Astrocyte (in vitro differentiated cells and primary cell): Measurements from ENCODE around the gene SSBP3. TPM values are rescaled to one million over a fixed set of nuclear protein-coding genes. Genes with fewer than 3 reads are reported as not detected.
A peak's percentile ranks its signal among the peaks of the same experiment; 100 is the strongest.

ENCODE experiments used
- DNase-seq: peaks from one replicate; pipeline ENCODE4 v3.0.0-alpha.2; 2010; ENCODE audit warnings: low read depth
- FAIRE-seq: peaks from 2 replicates; lab custom pipeline; 2011; peaks lifted over from hg19 to GRCh38; lab: Jason Lieb, UNC
- H2AFZ ChIP-seq: 2 replicates; pipeline ENCODE4 v1.6.0; 2012; ENCODE audit warnings: low read depth, low read length, inconsistent platforms
- H3K27ac ChIP-seq: 2 replicates; pipeline ENCODE4 v1.5.1; 2011; ENCODE audit warnings: low read depth, low read length, inconsistent platforms
- H3K27me3 ChIP-seq: 2 replicates; pipeline ENCODE4 v1.6.0; 2011; ENCODE audit warnings: low read length, inconsistent platforms; ENCODE audit not compliant: insufficient read depth
- H3K36me3 ChIP-seq: 2 replicates; pipeline ENCODE4 v1.5.1; 2011; ENCODE audit warnings: low read length, inconsistent platforms; ENCODE audit not compliant: insufficient read depth
- H3K4me1 ChIP-seq: 2 replicates; pipeline ENCODE4 v1.5.1; 2011; ENCODE audit warnings: low read length, inconsistent platforms; ENCODE audit not compliant: insufficient read depth
- H3K4me2 ChIP-seq: 2 replicates; pipeline ENCODE4 v1.6.0; 2012; ENCODE audit warnings: low read length, inconsistent platforms
- H3K4me3 ChIP-seq: 2 replicates; pipeline ENCODE4 v1.5.1; 2011; ENCODE audit warnings: low read depth, mild to moderate bottlenecking, low read length, inconsistent platforms; ENCODE audit not compliant: insufficient read depth
- H3K79me2 ChIP-seq: 2 replicates; pipeline ENCODE4 v1.6.0; 2012; ENCODE audit warnings: mild to moderate bottlenecking, low read length, inconsistent platforms; ENCODE audit not compliant: insufficient read depth
- H3K9ac ChIP-seq: 2 replicates; pipeline ENCODE4 v1.6.0; 2012; ENCODE audit warnings: mild to moderate bottlenecking, low read length, inconsistent platforms
- H3K9me3 ChIP-seq: 2 replicates; pipeline ENCODE4 v1.5.1; 2012; ENCODE audit warnings: low read depth, mild to moderate bottlenecking, low read length, inconsistent platforms; ENCODE audit not compliant: insufficient read depth
- H4K20me1 ChIP-seq: 2 replicates; pipeline ENCODE4 v1.6.0; 2012; ENCODE audit warnings: low read length, inconsistent platforms; ENCODE audit not compliant: insufficient read depth
- H3K27ac Mint-ChIP-seq: one replicate; pipeline ENCODE4 v1.8.0; 2021; ENCODE audit warnings: mild to moderate bottlenecking, mixed read lengths; ENCODE audit not compliant: unreplicated experiment
- H3K27me3 Mint-ChIP-seq: one replicate; pipeline ENCODE4 v1.8.0; 2021; ENCODE audit warnings: low read depth, mixed read lengths; ENCODE audit not compliant: unreplicated experiment
- H3K36me3 Mint-ChIP-seq: one replicate; pipeline ENCODE4 v1.8.0; 2021; ENCODE audit warnings: low read depth, mixed read lengths; ENCODE audit not compliant: unreplicated experiment
- H3K4me1 Mint-ChIP-seq: one replicate; pipeline ENCODE4 v1.8.0; 2021; ENCODE audit warnings: low read depth, mixed read lengths; ENCODE audit not compliant: unreplicated experiment
- H3K4me3 Mint-ChIP-seq: one replicate; pipeline ENCODE4 v1.8.0; 2021; ENCODE audit warnings: mild to moderate bottlenecking, moderate library complexity, mixed read lengths; ENCODE audit not compliant: unreplicated experiment
- H3K9me3 Mint-ChIP-seq: one replicate; pipeline ENCODE4 v1.8.0; 2021; ENCODE audit warnings: mild to moderate bottlenecking, mixed read lengths; ENCODE audit not compliant: unreplicated experiment
- EZH2 ChIP-seq: IDR thresholded peaks from 2 replicates; pipeline ENCODE4 v1.6.1; 2012; ENCODE audit warnings: mild to moderate bottlenecking, low read length, inconsistent platforms; ENCODE audit not compliant: insufficient read depth
- total RNA-seq: library from RNA; stranded (reverse); gene quantifications from 2 replicates; pipeline ENCODE4 v1.2.1, GENCODE V29; 2021
- TF ChIP-seq, protein P1 (sequence below): IDR thresholded peaks from 2 replicates; pipeline ENCODE4 v1.5.1; 2011; ENCODE audit warnings: low read depth, mild to moderate bottlenecking, inconsistent platforms, low read length, moderate library complexity; ENCODE audit not compliant: insufficient read depth

The SSBP3 gene
- total RNA-seq, 1 donor from 2014 or later = 89.8 TPM

DNA sequence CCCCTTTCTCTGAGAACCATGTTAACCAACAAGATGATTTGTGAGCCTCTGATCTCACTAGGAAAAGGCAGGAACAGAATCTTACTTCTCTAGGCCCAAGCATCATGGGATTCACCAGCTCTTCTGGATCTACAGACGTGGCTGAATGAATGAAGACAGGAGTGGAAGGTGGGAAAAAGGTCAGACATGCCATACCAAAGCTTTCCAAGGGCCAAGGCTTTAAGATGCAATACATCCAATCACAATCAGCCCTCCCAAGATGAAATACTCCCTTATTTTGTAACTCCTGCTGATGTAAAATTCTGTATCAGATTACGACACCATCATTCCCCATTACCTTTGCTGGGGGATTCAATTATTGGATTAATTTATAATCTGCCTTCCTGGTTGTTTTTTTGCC, 80.9 kb downstream of the SSBP3 start:
- H3K4me1 Mint-ChIP-seq = peaks cover 29% of the 10 kb centered on the region
- Histone ChIP-seq H2AFZ (no peak overlapping the region), H3K27me3 (no peaks in the 10 kb centered on the region), H3K4me2 (no peak overlapping the region), H4K20me1 (peaks cover 99% of the 10 kb centered on the region), H3K9ac (no peak overlapping the region), H3K36me3 (peaks cover 3% of the 10 kb centered on the region), H3K27ac (no peak overlapping the region), H3K9me3 (no peaks in the 10 kb centered on the region), H3K79me2 (peaks cover 38% of the 10 kb centered on the region), H3K4me1 (peaks cover 14% of the 10 kb centered on the region), H3K4me3 (no peak overlapping the region)
- DNase-seq (no peak), FAIRE-seq (no peak)
- TF ChIP-seq, protein P1, sequence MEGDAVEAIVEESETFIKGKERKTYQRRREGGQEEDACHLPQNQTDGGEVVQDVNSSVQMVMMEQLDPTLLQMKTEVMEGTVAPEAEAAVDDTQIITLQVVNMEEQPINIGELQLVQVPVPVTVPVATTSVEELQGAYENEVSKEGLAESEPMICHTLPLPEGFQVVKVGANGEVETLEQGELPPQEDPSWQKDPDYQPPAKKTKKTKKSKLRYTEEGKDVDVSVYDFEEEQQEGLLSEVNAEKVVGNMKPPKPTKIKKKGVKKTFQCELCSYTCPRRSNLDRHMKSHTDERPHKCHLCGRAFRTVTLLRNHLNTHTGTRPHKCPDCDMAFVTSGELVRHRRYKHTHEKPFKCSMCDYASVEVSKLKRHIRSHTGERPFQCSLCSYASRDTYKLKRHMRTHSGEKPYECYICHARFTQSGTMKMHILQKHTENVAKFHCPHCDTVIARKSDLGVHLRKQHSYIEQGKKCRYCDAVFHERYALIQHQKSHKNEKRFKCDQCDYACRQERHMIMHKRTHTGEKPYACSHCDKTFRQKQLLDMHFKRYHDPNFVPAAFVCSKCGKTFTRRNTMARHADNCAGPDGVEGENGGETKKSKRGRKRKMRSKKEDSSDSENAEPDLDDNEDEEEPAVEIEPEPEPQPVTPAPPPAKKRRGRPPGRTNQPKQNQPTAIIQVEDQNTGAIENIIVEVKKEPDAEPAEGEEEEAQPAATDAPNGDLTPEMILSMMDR = no peak
- TF ChIP-seq EZH2 = no peak
- no peak overlapping the region for H3K4me3 Mint-ChIP-seq
- no peaks in the 10 kb centered on the region for H3K9me3 Mint-ChIP-seq
- H3K36me3 Mint-ChIP-seq = peaks cover 12% of the 10 kb centered on the region
- H3K27me3 Mint-ChIP-seq = no peaks in the 10 kb centered on the region
- no peak overlapping the region for H3K27ac Mint-ChIP-seq

DNA sequence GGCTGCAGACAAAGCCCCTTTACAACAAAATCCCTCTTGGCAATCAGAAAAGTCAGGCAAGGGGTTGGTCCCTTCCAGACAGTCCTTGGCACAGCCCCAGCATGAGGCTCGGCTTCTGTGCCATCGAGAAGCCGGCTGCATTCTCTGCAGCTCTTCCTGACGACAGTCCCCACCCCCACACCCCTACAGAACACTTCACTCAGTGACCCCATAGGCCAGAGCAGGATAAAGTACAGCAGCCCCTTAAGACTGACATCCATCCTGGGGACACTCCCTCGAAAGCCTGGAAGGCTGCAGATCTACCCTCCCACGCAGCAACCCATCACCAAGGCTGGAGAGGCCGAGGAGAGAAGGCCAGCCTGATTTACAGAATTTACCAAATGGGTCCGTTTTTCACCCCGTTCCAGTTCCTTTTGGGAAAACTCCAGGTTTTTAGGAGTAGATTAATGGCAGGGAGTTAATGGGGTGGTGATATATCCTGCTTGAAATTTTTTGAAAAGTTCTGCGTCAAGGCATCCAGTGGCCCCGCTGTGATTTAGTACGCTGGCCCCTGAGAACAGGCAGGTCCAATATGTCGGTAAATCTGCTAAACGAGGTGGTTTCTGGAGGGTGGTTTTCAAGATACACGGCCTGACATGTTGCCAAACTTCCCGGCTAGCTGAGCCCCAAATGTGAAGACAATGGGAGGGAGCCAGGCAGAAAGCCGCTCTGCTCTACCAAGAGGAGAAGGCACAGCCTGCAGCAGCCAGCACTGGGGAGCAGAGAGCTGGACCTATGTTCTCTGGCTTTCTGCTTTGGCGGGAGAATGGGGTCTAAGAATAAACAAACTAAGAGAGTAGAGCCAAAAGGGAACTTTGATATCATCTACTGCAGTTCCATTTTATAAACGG, 81.7 kb downstream of the SSBP3 start:
- FAIRE-seq = no peak
- Histone ChIP-seq H3K27ac (no peak overlapping the region), H3K9me3 (no peaks in the 10 kb centered on the region), H3K4me1 (peaks cover 14% of the 10 kb centered on the region), H3K79me2 (peaks cover 36% of the 10 kb centered on the region), H3K36me3 (peaks cover 3% of the 10 kb centered on the region), H3K4me2 (no peak overlapping the region), H2AFZ (no peak overlapping the region), H4K20me1 (peaks cover 99% of the 10 kb centered on the region), H3K9ac (no peak overlapping the region), H3K4me3 (no peak overlapping the region), H3K27me3 (no peaks in the 10 kb centered on the region)
- Mint-ChIP-seq H3K36me3 (peaks cover 17% of the 10 kb centered on the region), H3K9me3 (no peaks in the 10 kb centered on the region), H3K27me3 (no peaks in the 10 kb centered on the region), H3K4me3 (no peak overlapping the region), H3K27ac (peak overlapping the region; percentile 26), H3K4me1 (peaks cover 34% of the 10 kb centered on the region)
- TF ChIP-seq EZH2 = no peak
- TF ChIP-seq, protein P1 = no peak
- no peak for DNase-seq

DNA sequence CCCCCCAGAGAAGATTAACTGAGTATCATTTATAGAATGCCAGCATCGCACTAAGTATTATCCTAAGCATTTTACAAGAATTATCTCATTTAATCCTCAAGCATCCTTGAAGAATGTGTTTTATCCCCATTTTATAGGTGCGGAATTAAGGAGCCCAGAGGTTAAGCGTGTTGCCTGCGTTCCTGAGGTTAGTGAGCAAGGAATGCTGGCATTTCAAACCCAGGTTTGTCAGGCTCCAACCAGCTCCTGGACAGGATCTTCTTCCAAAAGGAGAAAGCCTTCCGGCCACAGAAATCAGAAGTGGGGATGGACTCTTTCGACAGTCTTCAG, 82.3 kb downstream of the SSBP3 start:
- Histone ChIP-seq H3K4me1 (peaks cover 14% of the 10 kb centered on the region), H3K79me2 (peaks cover 32% of the 10 kb centered on the region), H3K36me3 (peaks cover 3% of the 10 kb centered on the region), H3K4me3 (no peak overlapping the region), H3K27me3 (no peaks in the 10 kb centered on the region), H3K27ac (no peak overlapping the region), H3K9ac (no peak overlapping the region), H4K20me1 (peaks cover 99% of the 10 kb centered on the region), H3K9me3 (no peaks in the 10 kb centered on the region), H3K4me2 (no peak overlapping the region), H2AFZ (no peak overlapping the region)
- Mint-ChIP-seq H3K9me3 (no peaks in the 10 kb centered on the region), H3K36me3 (peaks cover 20% of the 10 kb centered on the region), H3K4me3 (no peak overlapping the region), H3K27me3 (no peaks in the 10 kb centered on the region), H3K27ac (no peak overlapping the region), H3K4me1 (peaks cover 37% of the 10 kb centered on the region)
- DNase-seq = peak; percentile 71
- TF ChIP-seq, protein P1 = no peak
- no peak for TF ChIP-seq EZH2
- no peak for FAIRE-seq
